Measurements from ENCODE around the gene COL15A1.

Gene COL15A1

DNA sequence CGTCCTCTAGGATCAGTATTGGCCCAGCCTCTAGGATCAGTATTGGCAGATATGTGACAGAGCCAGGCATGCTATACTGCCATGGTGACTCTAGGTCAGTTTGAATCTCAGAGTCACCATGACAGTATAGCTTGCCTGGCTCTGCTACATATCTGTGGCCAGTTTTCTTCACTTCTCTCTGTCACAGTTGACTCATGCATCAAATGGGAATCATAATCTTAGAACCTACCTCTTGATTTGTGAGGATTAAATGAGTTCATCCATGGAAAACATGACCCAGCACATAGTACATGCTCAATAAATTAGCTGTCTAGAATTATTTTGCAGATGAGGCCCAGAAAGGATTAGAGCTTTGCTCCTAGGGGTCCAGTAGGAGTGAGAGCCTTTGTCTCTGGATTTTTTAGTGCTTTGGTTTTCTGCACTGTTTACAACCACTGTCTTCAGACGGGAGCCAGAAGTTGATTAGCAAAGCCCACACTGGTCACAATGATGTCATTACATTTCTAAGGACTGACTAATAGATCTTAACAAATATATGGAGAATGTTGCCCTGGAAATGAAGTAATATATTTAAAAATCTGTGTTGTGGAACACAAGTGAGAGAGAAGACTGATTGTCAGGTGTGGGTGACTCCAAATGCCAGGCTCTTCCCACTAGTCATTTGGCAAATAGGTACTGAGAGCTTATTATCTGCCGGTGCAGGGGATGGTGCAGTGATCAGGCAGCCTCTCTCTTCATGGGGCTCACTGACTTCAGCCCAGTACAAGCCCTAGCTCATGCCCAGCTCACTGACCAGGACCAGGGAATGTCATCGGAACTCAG lies 76.0 kb downstream of the COL15A1 start:
- DNase-seq = no peak

DNA sequence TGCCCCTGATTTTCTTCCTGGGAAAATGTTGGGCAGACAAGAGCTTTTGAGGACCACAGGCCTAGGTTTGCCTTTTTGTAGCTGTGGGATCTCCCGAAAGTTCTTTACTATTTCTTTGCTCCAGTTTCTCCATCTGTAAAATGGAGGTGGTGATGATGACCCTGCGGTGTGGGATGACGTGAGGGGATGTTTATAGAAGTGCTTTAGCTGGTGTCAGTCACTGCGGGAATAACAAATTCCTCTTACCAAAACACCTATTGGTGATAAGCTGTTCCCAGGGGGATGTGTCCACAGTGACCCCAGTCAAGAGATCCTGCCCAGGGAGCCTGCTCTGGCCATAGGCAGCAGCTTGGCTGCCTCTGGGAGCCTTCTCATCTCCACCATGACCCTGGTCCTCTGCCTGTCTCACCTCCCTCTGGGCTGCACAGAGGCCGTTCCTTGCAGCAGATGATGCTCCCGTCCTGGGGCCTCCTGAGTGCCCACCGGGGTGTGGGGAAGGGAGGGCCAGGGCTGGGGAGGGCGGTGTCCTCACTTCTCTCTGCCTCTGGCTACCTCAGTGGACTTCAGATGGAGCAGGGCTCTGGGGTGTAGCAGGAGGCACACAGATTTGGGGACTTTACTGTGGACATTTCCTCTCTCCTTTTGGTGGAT lies 77.2 kb downstream of the COL15A1 start:
- DNase-seq = no peak

DNA sequence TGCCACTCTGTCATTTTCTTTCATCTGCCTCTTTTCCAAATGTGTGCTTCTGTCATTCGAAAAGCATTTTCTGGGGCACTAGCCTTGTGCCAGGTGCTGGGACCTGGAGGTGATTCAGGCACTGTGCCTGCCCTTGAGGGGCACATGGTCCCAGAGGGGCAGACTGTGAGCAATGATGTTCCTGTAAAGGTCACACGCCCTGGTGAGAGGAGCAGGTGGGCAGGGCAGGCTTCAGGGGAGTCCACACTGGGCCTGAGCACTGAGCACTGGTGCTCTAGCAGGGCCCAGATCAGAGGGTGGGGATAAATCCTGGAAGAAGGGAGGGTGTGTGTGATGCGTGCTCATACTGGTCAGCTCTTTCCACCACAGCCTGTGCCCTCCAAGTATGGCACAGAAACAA lies 77.8 kb downstream of the COL15A1 start:
- DNase-seq = no peak

DNA sequence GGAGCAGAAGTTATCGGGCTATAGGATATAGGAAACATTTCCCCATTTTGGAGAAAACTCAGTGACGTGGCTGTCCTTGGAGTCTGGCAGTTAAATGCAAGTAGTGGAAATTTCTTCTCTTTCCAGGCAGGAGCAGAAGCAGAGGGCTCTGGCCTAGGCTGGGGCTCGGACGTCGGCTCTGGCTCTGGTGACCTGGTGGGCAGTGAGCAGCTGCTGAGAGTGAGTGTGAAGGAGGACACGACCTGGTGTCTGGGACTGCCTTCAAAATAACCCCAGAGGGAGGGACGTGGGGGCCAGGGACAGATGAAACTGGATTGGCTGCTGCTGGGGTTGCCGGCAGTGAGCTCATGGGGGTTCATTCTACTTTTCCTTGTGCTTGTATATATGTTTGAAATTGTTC lies 79.5 kb downstream of the COL15A1 start:
- DNase-seq = no peak

DNA sequence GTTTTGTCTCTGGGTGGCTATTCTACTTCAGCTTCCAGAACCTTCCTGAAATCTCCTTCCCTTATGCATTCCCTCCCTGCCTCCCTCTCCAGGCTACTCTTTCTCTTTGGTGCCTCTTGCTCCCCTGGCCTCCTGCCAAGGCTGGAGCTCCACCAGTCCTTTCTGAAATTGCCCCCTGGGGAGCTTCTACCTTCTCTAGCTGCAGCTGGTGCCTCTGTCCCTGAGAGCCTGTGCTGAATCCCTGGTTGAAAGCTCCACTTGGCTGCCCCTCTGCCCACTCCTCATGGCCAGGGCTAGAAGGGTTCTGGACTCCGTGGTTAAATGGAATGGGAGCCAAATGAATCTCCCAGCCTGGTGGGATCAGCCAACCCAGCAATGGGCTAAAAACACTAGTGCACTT lies 80.1 kb downstream of the COL15A1 start:
- DNase-seq = no peak

DNA sequence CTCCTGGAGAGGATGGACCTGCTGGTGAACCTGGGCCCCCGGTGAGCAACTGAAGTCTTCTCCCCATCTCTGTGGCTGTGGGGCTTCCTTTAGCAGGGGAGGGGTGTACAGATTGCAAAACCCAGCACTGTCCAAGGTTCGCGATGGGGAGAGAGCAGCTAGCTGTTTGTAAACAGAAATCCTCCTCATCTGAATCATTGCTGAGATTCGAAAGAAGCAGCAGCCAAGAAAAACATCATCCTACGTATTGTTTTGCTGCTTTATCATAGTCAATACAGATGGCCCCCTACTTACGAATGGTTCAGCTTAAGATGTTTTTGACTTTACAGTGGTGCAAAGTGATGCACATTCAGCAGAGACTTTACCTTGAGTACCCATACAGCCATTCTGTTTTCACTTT lies 81.3 kb downstream of the COL15A1 start:
- DNase-seq = no peak

DNA sequence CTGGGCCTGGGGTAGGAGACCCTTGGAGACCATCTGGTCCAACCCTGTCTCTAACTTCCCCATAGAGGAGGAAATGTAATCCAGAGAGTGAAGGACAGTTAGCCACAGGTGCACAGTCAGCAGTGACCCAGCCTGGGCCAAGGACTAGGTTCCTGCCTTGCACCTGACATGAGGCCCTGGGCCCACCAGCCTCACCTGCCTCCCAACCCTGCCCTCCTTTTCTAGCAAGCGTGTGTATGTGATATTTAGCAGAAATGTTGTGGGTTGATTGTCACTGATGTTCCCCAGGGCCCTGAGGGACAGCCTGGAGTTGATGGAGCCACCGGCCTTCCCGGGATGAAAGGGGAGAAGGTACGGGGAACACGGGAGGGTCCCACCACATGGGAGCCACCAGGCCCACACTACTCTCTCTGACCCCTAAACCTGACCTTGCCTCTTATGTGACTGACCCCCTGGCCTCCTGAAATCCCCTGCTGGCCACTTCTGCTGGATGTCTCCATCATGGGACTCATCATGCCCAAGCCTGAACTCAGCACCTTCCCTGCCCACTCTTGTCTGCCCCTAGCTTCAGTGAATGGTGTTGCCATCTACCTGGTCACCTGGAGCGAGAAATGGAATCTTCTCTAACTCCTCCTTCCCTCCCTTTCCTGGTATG lies 82.0 kb downstream of the COL15A1 start:
- DNase-seq = no peak

DNA sequence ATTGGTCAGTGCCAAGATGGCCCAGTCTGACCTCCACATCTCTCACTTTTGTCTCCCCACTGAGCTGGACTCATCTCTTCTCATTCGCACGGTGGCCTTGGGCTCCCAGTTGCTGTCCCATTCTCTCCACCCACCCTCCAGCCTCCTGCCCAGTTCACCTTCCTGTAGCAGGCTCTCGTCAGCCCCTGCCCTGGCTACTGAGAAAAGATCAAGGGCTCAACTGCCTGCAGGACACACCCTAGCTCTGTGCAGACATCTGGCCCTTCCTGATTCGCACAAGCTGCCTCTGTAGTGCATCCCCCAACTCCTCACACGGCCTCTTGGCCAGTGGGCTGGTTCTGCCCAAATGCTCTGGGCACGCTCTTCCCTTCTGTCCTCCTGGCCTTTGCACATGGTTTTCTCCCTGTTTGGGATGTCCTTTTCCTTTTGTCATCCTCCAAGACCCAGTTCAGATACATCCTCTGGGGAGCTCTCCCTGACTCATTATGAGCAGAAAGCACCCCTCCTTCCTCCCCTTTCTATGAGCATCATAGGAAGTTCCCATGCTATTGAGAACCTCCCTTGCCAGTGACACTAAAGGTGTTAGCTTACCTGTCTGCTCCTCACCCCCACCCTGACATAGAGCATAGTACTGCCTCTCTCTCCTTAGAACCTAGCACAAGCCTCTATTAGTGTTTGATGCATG lies 82.7 kb downstream of the COL15A1 start:
- no peak for DNase-seq

DNA sequence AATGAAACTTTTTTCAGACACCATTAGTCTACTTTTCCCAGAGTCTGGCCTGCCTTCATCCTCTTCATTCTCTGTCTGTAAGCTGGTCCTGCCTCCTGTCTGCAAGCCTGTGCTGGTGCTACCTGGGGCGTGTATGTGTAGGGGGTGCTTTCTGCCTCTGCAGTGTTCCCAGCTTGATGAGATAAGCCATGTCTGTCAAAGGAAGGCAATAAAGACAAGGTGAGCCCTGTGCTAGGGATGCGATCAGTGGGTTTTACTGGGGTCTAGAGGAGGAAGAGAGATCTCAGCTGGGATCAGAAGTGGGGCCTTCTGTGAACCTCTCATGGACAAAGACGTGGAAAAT lies 83.2 kb downstream of the COL15A1 start:
- DNase-seq = no peak

DNA sequence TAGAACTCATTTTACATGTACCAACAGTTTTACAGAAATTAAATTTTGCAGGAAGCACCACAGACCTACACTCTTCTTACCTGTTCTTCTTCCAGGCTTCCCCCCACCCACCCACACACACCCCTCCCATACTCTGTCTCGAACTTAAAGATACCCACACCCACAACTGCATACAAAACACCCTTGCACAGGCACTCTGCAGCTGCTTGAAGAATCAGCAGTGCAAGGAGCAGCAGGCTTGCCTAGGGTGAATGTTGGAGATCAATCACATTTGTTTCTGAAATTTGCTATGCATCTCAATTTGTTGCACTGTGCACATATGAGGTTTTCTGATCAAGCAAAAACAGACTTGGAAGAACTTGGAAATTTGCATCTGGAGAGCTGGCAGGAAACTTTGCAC lies 83.7 kb downstream of the COL15A1 start:
- DNase-seq = no peak

DNA sequence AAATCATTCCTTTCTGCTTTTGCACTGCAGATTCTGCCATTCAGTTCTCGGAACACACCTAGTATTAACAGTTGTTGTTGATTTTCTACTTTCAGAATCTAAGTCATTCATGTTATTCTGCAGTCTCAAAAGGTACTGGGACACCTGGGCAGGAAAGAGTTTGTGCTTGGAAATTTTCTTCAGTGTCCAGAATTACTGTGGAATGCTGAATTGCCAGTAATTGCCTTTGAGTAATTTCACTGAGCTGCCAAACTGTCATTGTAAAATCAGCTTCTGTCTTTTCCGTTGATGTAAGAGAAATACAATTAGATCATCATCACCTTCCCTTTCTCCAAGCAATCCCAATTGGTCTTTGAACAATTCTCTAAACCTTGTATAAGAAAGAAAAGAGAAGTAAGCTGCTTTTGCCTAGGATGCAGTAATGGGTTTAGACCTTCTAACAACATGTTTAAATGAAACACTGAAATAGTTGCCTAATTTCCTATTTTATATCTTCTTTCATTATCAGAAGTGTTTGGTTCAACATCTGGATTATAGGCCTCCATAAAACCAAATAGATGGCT lies 85.5 kb downstream of the COL15A1 start:
- no peak for DNase-seq

DNA sequence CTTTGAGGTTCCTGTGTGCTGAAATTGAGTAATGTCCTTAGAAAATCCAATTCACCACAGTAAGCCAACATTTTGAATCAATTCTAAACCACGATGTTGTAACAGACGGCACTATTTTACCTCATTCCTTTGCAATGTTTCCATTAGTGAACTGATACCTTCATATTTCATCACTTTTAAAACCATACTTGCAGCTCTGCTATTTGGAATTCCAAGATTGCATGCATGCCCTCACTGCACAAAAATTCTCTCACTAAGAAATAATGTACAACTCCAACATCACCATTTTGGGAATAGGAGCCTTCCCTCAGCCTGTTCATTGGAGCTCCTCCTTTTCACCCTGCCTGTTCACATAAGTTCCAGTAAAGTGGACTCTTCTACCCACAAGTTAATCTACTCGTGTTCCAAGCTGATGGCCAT lies 86.4 kb downstream of the COL15A1 start:
- no peak for DNase-seq

DNA sequence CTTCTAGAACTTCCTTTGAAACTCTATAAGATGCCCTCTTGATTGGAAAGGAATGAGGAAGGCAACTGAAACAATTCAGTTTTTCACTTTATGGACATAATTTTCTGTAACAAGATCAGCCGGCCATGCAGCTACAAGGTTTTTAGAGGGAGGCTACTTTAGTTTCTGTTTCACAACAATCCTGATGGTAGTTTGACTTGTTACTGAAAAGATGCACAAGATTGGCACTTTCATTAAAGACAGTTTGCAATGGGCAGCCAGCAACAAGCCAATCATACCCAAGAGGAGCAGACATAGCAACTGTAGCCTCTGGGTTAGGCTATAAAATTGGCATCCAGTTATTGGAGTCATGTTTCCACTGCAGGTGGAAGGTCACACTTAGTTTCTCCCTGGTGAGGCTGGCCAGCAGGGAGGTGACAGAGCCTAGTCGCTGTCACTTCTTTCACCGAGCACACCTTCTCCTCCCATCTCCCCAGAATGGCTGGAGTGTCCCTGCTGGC lies 87.0 kb downstream of the COL15A1 start:
- DNase-seq = no peak

DNA sequence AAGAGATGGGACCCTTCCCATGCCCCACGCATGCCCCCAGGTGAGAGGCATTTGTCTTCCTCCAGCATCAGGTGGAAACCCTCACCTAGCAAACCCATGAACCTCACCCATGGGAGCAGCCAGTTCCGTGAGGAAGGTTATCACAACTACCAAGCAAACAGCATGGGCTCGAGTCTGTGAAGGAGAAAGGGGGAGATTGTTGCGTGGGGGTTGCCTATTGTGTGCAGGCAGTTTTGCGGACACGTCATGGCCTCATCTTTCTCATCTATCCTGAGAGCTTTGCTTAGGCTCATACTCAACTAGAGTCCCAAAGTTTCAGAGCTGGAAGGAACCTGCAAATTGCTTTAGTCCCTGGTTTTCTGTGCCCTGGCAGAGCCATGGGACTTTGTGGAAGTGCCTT lies 87.6 kb downstream of the COL15A1 start:
- DNase-seq = no peak

DNA sequence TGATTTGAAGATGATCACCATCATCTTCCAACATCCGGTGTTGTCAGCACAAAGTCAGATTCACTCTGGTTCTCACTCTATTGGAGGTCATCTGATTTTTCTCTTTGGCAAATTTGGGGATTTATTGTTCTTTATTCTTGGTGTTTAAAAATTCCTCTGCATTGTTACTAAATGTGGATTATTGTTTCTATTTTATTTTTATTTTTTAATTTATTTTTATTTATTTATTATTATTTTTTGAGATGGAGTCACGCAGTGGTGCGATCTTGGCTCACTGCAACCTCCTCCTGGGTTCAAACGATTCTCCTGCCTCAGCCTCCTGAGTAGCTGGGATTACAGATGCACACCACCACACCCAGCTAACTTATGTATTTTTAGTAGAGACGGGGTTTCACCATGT lies 88.3 kb downstream of the COL15A1 start:
- DNase-seq = no peak

DNA sequence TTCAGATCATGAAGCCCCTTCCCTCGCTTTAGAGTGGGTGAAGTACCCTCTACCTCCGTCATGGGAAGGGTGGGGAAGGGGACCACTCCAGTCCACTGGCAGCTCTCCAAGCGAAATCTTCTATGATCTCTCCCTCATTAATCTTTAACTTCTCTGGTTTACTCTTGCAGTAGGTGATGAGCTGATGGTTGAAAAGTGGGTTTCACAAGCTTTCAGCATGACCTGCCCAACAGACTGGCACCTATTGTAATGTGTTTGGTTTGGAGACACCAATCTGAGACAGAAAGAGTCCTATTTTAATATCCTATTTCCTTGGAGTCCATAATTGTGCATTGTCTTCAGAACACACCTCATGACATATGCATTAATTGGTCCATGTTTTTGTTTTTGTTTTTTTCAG lies 90.4 kb downstream of the COL15A1 start:
- no peak for DNase-seq

DNA sequence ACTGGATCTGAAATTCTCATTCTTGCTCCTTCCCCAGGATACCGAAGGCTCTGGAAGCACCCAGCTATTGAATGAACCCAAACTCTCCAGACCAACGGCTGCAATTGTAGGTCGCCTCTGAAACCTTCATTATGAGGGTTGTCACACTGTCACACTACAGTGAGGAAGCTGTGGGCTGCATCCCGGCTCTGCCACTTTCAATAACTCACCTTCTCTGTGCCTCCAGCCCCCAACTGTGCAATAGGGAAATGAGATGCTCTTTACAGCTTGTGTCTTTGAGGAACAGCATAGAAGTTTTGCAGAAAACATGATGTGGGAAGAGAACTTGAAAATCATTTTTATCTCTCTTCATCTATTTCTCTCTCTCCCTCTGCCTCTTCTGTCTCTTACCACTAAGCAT lies 91.6 kb downstream of the COL15A1 start:
- DNase-seq = no peak

DNA sequence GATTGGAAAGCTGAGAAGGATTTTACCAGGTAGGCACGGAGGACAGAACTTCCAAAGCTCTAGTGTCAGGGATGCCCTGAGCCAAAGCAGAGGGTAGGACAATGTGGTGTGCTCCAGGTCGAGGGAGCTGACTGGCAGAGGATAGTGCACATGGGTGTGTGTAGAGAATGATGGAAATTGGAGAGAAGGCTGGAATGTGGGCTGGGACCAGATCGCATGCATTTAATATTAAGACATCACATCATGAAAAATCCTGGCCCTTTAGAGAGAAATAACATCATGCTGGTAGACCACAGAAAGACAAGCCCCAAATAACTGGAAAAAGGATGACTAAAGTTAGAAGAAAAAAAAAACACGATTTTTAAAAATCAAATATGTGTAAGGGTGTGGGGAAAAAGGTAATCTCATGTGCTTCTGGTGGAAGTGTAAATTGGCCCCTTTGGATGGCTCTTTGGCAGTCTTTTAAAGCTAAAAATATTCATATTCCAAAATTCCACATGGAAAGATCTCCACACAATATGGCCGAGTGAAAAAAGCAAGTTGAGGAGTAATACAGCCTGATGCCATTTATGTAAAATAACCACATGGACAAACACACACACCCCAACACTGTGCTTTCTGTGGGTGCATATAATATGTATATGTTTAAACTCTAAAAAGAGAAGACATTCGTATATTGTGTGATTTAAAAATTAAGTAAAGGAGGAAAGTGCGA lies 94.2 kb downstream of the COL15A1 start:
- no peak for DNase-seq

DNA sequence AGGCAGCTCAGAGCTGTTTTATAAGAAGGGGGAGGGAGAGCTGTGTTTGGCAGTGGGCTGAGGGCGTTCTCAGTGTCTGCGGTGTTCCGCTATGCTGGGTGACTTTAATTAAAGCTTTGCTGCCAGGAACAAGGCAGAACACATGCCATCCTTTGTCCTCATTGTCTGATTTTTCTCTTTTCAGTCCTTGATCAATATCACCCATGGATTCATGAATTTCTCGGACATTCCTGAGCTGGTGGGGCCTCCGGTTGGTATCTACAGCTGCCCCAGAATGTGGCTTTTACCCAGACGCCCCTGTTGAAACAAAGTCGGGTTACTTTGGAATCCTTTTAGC lies 94.7 kb downstream of the COL15A1 start:
- no peak for DNase-seq

DNA sequence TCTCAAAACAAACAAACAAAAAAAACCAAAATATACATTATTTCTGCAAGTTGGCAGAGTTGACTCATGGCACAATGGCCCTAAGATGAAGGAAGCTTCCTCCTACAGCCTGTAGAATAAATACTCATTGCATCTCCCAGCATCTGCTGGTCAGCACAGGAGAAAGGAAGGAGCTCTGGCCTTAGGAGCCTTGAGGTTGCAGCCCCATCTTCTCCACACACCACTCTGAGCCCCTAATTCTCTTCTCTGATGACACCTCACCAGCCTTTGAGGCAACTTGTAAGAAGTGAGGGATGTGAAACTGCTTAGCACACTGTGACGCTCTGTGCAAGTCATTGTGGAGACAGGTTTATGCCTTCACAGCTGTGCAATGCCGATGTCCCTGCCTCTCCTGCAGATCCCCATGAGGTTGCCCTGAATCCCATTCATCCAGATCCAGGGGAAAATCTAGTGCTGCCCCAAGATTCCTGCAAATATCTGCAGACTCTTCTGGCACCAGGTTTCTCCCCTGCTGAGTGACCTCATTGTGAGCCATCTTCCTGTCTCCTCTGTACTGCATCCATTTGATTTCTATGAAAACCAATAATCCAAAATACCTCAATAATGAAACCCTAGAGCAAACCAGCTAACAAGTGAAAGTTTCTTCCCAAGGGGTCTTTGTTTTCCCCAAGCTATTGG lies 95.9 kb downstream of the COL15A1 start:
- DNase-seq = no peak

DNA sequence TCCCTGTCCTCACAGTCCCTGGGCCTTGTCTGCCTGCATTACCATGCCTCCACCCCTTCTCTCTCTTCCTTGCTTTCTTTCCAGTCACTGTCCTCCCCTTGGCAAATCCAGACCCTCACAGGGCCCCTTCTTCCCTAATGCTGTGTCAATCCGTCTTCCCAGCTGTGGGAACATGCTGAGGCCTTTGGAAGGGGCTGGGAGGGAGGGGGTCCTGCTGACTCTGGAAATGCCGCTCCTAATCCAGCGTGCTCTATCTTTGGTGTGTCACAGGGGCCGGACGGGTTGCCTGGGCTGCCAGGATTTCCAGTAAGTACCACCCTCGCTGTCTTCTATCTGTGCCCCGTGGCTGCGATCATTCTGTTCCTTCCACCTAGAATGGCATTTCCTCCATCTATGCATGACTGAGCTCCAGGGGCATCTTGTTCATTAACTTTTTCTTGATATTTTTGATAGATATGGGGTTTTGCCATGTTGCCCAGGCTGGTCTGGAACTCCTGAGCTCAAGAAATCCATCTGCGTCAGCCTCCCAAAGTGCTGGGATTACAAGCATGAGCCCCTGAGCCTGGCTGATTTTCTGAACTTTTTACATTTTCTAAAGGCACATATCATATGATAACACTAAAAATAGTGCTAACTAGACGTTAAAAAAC lies 96.7 kb downstream of the COL15A1 start:
- DNase-seq = no peak

Measured in Kasumi-1 (cell line).